IPS-15b (cell line): ENCODE measurements around the gene FAM72B.
"Not testable (repeated sequence)": the region's sequence is repeated elsewhere in the genome, so short reads cannot be mapped to it uniquely, and the experiment has no call there.

Experiments used
- H3K27me3 ChIP-seq: one replicate; pipeline ENCODE4 v1.6.1; 2013; ENCODE audit warnings: low read length; ENCODE audit not compliant: control insufficient read depth, insufficient read depth
- H3K36me3 ChIP-seq: one replicate; pipeline ENCODE4 v1.6.1; 2013; ENCODE audit warnings: low read length; ENCODE audit not compliant: control insufficient read depth, insufficient read depth
- H3K4me1 ChIP-seq: one replicate; pipeline ENCODE4 v1.6.1; 2013; ENCODE audit warnings: mild to moderate bottlenecking, low read length; ENCODE audit not compliant: control insufficient read depth, insufficient read depth
- H3K4me3 ChIP-seq: one replicate; pipeline ENCODE4 v1.5.1; 2013; ENCODE audit warnings: low read depth, low read length
- H3K9ac ChIP-seq: one replicate; pipeline ENCODE4 v1.6.1; 2013; ENCODE audit warnings: low read depth, mild to moderate bottlenecking, low read length
- H3K9me3 ChIP-seq: one replicate; pipeline ENCODE4 v1.6.1; 2013; ENCODE audit warnings: mild to moderate bottlenecking, low read length; ENCODE audit not compliant: control insufficient read depth, insufficient read depth

FAM72B gene

GRCh38 chr1:121157609-121158008 lies 26.5 kb downstream of the FAM72B start:
- H3K36me3 ChIP-seq, H3K4me3 ChIP-seq, H3K9me3 ChIP-seq, H3K27me3 ChIP-seq, H3K4me1 ChIP-seq, H3K9ac ChIP-seq: not testable (repeated sequence)

DNA sequence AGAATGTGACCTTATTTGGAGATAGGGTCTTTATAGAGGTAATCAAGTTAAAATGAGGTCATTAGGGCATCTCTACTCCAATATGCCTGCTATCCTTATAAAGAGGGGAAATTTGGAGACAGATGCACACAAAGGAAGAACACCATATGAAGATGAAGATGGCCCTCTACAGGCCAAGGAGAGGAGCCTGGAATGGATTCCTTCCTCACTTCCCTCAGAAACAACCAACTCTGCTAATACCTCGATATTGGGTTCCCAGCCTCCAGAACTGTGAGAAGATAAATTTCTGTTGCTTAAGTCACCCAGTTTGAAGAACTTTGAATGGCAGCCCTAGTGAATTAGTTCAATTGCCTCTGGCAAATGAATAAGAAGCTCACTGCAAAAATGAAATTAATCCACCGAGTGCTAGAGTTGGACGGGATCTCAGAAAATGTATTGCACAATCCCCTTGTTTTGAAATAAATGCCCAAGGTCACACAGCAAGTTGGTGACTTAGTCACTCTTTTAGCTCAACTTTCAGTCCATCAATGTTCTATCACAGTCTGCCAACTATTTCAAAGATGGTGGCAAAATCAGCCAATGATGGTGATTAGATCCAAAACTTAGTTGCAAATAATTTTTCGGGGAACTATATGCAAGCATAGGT lies 27.1 kb downstream of the FAM72B start:
- H3K36me3 ChIP-seq, H3K4me1 ChIP-seq, H3K4me3 ChIP-seq, H3K9me3 ChIP-seq, H3K9ac ChIP-seq, H3K27me3 ChIP-seq: not testable (repeated sequence)

GRCh38 chr1:121155671-121156358 lies 28.3 kb downstream of the FAM72B start:
- not testable (repeated sequence) for H3K9ac ChIP-seq, H3K36me3 ChIP-seq, H3K4me3 ChIP-seq, H3K27me3 ChIP-seq, H3K4me1 ChIP-seq, H3K9me3 ChIP-seq

GRCh38 chr1:121154811-121155210 lies 29.3 kb downstream of the FAM72B start:
- H3K4me3 ChIP-seq, H3K9ac ChIP-seq, H3K27me3 ChIP-seq, H3K9me3 ChIP-seq, H3K36me3 ChIP-seq, H3K4me1 ChIP-seq: not testable (repeated sequence)

DNA sequence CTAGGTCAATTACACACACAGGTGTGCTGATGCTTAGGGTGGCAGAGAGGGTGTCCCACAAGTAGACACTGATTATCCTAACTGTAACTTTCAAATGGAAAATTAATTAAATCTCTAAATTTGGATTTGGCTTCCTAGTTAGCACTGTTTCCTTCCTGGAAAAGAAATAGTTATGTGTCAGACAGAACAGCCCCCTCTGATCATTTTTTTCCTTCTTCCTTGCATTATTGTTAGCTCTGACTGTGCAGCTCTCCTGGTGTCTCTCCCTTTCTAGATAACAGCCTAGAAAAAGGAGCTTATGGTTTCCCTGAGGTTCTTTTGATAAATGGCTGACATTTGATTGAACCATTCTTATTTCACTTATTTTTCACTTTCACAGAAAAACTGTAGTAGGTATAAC lies 31.4 kb downstream of the FAM72B start:
- H3K9ac ChIP-seq, H3K36me3 ChIP-seq, H3K4me3 ChIP-seq, H3K9me3 ChIP-seq, H3K4me1 ChIP-seq, H3K27me3 ChIP-seq: not testable (repeated sequence)

GRCh38 chr1:121151294-121151693 lies 32.8 kb downstream of the FAM72B start:
- not testable (repeated sequence) for H3K9me3 ChIP-seq, H3K36me3 ChIP-seq, H3K27me3 ChIP-seq, H3K4me3 ChIP-seq, H3K9ac ChIP-seq, H3K4me1 ChIP-seq

GRCh38 chr1:121148489-121149190 lies 35.5 kb downstream of the FAM72B start:
- not testable (repeated sequence) for H3K36me3 ChIP-seq, H3K4me3 ChIP-seq, H3K4me1 ChIP-seq, H3K9ac ChIP-seq, H3K27me3 ChIP-seq, H3K9me3 ChIP-seq

GRCh38 chr1:121140393-121140792 lies 43.7 kb downstream of the FAM72B start:
- H3K9me3 ChIP-seq, H3K4me3 ChIP-seq, H3K4me1 ChIP-seq, H3K36me3 ChIP-seq, H3K9ac ChIP-seq, H3K27me3 ChIP-seq: not testable (repeated sequence)

DNA sequence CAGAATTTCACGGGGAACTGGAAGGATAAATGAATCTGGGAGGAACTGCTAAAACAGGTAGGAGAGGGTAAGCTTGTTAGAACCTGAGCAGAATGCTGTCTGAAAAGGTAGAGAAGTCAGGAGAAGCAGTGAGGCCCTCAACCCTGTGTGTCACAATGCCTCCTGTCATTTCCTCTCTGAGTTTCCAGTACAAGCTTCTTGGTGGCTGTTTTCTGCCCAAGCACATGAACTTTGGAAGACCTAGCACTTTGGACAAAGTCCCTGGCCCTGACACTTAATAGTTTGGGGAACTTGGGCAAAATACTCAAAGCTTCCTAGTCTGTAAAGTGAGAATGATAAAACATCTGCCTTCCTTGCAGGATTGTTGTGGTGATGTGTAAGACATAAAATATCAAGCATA lies 52.6 kb downstream of the FAM72B start:
- not testable (repeated sequence) for H3K4me1 ChIP-seq, H3K27me3 ChIP-seq, H3K9me3 ChIP-seq, H3K9ac ChIP-seq, H3K4me3 ChIP-seq, H3K36me3 ChIP-seq

DNA sequence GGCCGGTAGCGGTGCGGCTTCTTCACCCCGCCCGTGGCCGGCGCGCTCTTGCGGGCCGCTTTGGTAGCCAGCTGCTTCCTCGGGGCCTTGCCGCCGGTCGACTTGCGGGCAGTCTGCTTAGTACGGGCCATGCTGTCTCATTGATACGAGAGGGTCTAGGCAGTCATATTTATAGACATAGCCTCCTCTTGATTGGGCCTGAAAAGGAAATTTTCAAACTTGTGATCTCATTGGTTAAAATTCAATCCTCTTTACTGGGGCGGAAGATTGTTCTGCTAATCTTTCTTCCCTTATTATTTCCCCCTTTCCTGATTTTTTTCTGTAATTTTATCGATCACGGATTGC lies 65.7 kb downstream of the FAM72B start:
- not testable (repeated sequence) for H3K4me3 ChIP-seq, H3K4me1 ChIP-seq, H3K27me3 ChIP-seq, H3K9ac ChIP-seq, H3K36me3 ChIP-seq, H3K9me3 ChIP-seq
